Measurements from ENCODE around the gene PRSS56.
"Not testable (repeated sequence)": the region's sequence is repeated elsewhere in the genome, so short reads cannot be mapped to it uniquely, and the experiment has no call there.

The PRSS56 gene

GRCh38 chr2:232542715-232543467 is 22.7 kb downstream of the PRSS56 start:
- DNase-seq: no peak

GRCh38 chr2:232543491-232543890 is 23.3 kb downstream of the PRSS56 start:
- DNase-seq: no peak

GRCh38 chr2:232543928-232544631 is 23.9 kb downstream of the PRSS56 start:
- DNase-seq: no peak

- DNase-seq: no peak
These were observed 24.5 kb downstream of the PRSS56 start for GRCh38 chr2:232544674-232545073.

GRCh38 chr2:232545511-232546375 is 25.6 kb downstream of the PRSS56 start:
- DNase-seq: no peak

- DNase-seq: no peak
These were observed 27.8 kb downstream of the PRSS56 start for GRCh38 chr2:232547991-232548390.

- no peak for DNase-seq
These were observed 29.6 kb downstream of the PRSS56 start for GRCh38 chr2:232549655-232550353.

- peak; percentile 91 to 92 for DNase-seq
These were observed 30.4 kb downstream of the PRSS56 start, which contains the start of the genes EIF4E2 and TIGD1 for GRCh38 chr2:232550354-232551249. EIF4E2 (plus strand) TSS chr2:232550689; CDS start chr2:232550725, 36 bp downstream. TIGD1 (minus strand) TSS chr2:232550557; CDS start chr2:232549882, 675 bp downstream.

GRCh38 chr2:232551250-232551638 is 31.1 kb downstream of the PRSS56 start:
- no peak for DNase-seq

GRCh38 chr2:232551776-232552175 is 31.6 kb downstream of the PRSS56 start:
- no peak for DNase-seq

- DNase-seq: no peak
These were observed 36.2 kb downstream of the PRSS56 start for GRCh38 chr2:232556426-232556825.

GRCh38 chr2:232562515-232563151 is 42.4 kb downstream of the PRSS56 start:
- DNase-seq: peak; percentile 28 to 42

- DNase-seq: no peak
These were observed 43.4 kb downstream of the PRSS56 start for GRCh38 chr2:232563580-232563979.

GRCh38 chr2:232567721-232568120 is 47.5 kb downstream of the PRSS56 start:
- no peak for DNase-seq

- DNase-seq: peak; percentile 29 to 49
These were observed 48.0 kb downstream of the PRSS56 start for GRCh38 chr2:232568161-232568560.

GRCh38 chr2:232569541-232569940 is 49.4 kb downstream of the PRSS56 start:
- DNase-seq: peak; percentile 15 to 20

GRCh38 chr2:232570481-232570880 is 50.3 kb downstream of the PRSS56 start:
- not testable (repeated sequence) for DNase-seq

- no peak for DNase-seq
These were observed 50.9 kb downstream of the PRSS56 start for GRCh38 chr2:232571026-232571474.

GRCh38 chr2:232573042-232573441 is 52.9 kb downstream of the PRSS56 start:
- no peak for DNase-seq

- no peak for DNase-seq
These were observed 53.7 kb downstream of the PRSS56 start for GRCh38 chr2:232573771-232574435.
